Retinal pigment epithelial cell (primary cell): Measurements from ENCODE around the gene MCMBP.
"Not testable (repeated sequence)": the region's sequence is repeated elsewhere in the genome, so short reads cannot be mapped to it uniquely, and the experiment has no call there.

Experiments used
- DNase-seq: peaks from one replicate; pipeline ENCODE4 v3.0.0-alpha.2; 2010; ENCODE audit warnings: low read depth
- H3K4me3 ChIP-seq: 2 replicates; pipeline ENCODE4 v1.5.1; 2011; ENCODE audit warnings: mild to moderate bottlenecking, low read length, control low read depth, moderate library complexity
- TF ChIP-seq, protein P1 (sequence below): conservative IDR thresholded peaks from 2 replicates; pipeline ENCODE4 v1.5.1; 2011; ENCODE audit warnings: low read depth, low read length, control low read depth, inconsistent platforms

Gene MCMBP

DNA sequence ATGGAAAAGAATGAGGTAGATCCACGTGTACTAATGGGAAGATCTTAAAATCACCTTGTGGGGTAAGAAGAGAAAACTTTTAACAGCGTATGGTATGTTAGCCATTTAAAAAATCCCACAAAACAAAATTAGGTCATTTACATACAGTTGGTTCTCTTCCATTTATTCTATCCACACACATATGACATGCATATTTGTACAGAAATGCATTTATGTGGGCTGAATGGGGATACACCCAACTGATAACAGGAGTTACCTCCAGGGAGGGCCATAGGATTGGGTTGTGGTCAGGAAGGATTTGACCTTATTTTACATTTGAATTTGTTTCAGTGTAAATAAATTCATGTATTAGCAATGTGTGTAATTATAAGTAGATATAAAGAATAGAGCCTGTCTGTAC is 71.5 kb downstream of the MCMBP start:
- TF ChIP-seq, protein P1, sequence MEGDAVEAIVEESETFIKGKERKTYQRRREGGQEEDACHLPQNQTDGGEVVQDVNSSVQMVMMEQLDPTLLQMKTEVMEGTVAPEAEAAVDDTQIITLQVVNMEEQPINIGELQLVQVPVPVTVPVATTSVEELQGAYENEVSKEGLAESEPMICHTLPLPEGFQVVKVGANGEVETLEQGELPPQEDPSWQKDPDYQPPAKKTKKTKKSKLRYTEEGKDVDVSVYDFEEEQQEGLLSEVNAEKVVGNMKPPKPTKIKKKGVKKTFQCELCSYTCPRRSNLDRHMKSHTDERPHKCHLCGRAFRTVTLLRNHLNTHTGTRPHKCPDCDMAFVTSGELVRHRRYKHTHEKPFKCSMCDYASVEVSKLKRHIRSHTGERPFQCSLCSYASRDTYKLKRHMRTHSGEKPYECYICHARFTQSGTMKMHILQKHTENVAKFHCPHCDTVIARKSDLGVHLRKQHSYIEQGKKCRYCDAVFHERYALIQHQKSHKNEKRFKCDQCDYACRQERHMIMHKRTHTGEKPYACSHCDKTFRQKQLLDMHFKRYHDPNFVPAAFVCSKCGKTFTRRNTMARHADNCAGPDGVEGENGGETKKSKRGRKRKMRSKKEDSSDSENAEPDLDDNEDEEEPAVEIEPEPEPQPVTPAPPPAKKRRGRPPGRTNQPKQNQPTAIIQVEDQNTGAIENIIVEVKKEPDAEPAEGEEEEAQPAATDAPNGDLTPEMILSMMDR = no peak
- no peak overlapping the region for H3K4me3 ChIP-seq

DNA sequence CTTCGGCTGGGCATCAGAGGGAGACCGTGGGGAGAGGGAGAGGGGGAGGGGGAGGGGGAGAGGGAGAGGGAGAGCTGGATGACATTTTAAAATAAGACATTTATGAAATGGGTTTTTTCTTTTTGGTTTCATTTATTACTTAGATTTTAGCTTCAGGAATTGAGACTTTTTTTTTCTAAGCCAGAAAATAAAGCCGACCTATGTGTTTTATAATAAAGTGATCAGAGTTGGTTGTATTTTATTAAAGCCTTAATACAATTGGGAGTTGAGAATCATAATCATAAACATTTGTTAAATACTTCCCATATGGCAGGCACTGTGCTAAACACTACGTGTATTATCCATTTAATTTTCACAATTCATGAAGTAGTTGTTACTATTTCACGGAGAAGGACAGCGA is 76.6 kb downstream of the MCMBP start:
- TF ChIP-seq, protein P1 = no peak
- no peak for DNase-seq
- no peak overlapping the region for H3K4me3 ChIP-seq

More for the DNA sequence above, 71.5 kb downstream of the MCMBP start:
- no peak for DNase-seq

DNA sequence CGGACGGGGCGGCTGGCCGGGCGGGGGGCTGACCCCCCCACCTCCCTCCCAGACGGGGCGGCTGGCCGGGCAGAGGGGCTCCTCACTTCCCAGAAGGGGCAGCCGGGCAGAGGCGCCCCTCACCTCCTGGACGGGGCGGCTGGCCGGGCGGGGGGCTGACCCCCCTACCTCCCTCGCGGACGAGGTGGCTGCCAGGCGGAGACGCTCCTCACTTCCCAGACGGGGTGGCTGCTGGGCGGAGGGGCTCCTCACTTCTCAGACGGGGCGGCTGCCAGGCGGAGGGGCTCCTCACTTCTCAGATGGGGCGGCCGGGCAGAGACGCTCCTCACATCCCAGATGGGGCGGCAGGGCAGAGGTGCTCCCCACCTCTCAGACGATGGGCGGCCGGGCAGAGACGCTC is 77.5 kb downstream of the MCMBP start:
- not testable (repeated sequence) for DNase-seq, H3K4me3 ChIP-seq

DNA sequence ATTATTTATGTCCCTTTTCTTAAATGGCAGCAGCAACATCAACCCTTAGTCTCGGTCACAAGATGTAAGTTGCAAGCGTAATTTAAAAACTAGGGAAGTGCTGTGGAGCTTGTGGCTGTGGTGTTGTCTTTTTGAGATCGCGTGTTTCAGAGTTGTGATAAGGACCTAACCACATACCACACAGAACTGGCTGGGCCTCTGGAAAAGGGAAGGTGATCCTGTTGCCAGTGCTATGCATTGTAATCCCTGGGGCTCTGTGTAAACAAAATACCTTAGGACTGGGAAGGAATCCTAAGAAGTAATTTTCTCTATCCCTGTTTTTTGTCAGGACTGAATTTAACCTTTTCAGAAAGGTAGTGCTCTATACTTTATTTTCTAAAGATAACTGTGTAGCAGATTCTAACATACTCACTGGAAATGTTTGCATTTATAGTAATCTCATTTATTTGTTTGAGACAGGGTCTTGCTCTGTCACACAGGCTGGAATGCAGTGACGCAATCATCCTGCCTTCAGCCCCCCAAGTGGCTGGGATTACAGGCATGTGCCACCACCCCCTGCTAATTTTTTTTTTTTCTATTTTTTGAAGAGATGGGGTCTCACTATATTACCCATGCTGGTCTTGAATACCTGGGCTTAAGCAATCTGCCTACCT is 86.4 kb downstream of the MCMBP start:
- H3K4me3 ChIP-seq = no peak overlapping the region
- peak; percentile 61 for DNase-seq
- TF ChIP-seq, protein P1 = no peak

DNA sequence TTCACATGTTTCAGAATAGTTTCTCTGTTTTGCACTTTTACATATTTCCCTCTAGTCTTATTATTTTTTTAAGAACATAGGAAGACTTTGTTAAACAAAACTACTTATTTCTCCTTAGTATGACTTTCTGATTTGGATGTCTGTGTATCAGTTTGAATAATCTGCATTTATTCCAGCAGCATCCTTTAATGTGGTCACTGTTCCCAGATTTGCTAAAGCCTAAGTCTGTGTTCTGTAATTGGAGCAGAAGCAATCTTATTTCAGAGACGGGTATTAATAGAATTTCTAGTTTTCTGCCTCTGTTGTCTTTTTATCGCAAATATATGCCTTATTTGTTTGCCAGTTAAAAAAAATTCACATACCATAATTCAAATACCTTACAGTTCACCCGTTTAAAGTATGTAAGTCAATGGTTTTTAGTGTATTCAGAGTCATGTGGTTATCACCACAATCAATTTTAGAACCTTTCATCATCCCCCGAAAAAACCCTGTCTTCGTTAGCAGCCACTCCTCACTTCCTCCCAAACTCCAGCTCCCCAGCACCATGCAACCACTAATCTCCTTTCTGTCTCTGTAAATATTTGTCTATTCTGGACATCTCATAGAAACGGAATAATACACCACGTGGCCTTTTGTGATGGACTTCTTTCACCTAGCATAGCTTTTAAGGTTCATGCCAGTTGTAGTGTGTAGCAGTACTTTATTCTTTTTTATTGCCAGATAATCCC is 88.1 kb downstream of the MCMBP start:
- H3K4me3 ChIP-seq = no peak overlapping the region
- DNase-seq = no peak
- TF ChIP-seq, protein P1 = no peak

DNA sequence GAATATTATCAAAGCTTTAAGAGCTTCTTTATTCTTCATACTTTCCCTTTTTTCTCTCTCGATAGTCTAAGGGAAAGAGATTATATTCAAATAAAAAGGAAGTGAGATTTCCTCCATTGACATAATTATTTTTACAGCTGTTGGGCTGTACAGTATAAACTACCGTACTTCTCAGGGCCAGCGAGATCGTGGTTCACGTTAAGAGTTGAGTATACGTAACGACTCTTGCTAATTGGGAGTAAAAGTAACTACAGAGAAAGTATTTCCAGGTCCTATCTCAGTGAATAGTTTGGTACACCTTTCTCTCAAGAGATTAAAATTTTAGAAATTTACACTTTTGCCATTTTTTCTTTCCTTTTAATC is 89.0 kb downstream of the MCMBP start:
- DNase-seq = no peak
- no peak overlapping the region for H3K4me3 ChIP-seq
- TF ChIP-seq, protein P1 = no peak

DNA sequence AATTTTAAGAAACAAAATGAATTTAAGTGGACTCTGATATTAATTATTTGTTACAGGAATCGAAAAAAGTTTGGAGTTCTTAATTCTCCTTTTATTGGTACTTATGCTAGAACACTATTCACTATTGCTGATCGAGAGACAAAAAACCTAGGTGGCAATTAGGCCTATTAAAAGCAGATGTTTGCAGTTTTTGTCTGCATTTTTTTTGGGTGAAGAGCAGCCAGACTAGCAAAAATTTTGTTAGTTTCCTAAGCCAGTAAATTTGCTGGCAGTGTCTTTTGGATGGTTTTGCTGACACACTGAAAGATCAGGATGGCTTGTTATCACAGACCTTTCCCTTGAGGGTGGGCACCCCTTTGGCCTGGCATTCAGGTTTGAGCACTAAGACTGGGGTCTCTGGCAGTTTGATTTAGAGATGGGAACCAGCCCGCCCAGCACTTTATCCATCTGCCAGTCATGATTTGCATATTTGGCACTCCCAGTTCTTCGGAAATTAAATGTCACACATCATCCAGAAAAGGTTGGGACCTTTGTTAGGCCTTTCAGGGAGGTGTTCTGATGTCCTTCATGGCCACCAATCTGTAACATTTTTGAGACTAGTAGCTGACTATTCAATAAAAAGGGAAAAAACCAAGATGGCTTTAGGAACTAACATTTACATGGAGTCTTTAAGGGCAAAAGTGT is 89.5 kb downstream of the MCMBP start:
- TF ChIP-seq, protein P1 = no peak
- H3K4me3 ChIP-seq = no peak overlapping the region
- DNase-seq = no peak
